Chondrocyte (in vitro differentiated cells): ENCODE data around the gene RHOD. TPM values are rescaled to one million over a fixed set of nuclear protein-coding genes. Genes with fewer than 3 reads are reported as not detected.

Experiments used
- DNase-seq: peaks from one replicate; pipeline ENCODE4 v3.0.0; 2021; ENCODE audit warnings: mixed read lengths, low spot score
- H3K27ac Mint-ChIP-seq: one replicate; pipeline ENCODE4 v1.8.0; 2021; ENCODE audit warnings: mild to moderate bottlenecking, moderate library complexity, mixed read lengths; ENCODE audit not compliant: unreplicated experiment
- H3K27me3 Mint-ChIP-seq: 2 replicates; pipeline ENCODE4 v1.8.0; 2021; ENCODE audit warnings: low read depth, mixed read lengths
- H3K36me3 Mint-ChIP-seq: 2 replicates; pipeline ENCODE4 v1.8.0; 2021; ENCODE audit warnings: low read depth, mixed read lengths
- H3K4me1 Mint-ChIP-seq: 2 replicates; pipeline ENCODE4 v1.8.0; 2021; ENCODE audit warnings: low read depth, mild to moderate bottlenecking, mixed read lengths
- H3K4me3 Mint-ChIP-seq: one replicate; pipeline ENCODE4 v1.8.0; 2021; ENCODE audit warnings: mild to moderate bottlenecking, moderate library complexity, mixed read lengths; ENCODE audit not compliant: unreplicated experiment
- H3K9me3 Mint-ChIP-seq: 2 replicates; pipeline ENCODE4 v1.8.0; 2021; ENCODE audit warnings: low read depth, mixed read lengths
- total RNA-seq: library from RNA; stranded (reverse); gene quantifications from 3 replicates; pipeline ENCODE4 v1.2.1, GENCODE V29; 2021
- TF ChIP-seq, protein P1 (sequence below): fragments of 200-600 bp; sonication (generic); IDR thresholded peaks from 2 replicates; pipeline ENCODE4 v1.5.0; 2021; ENCODE audit warnings: antibody characterized with exemption, mild to moderate bottlenecking, moderate library complexity

Gene RHOD
- total RNA-seq, 1 donor from 2014 or later: 26.0 TPM

GRCh38 chr11:67023957-67024353 is 32.7 kb upstream of the RHOD start:
- TF ChIP-seq, protein P1, sequence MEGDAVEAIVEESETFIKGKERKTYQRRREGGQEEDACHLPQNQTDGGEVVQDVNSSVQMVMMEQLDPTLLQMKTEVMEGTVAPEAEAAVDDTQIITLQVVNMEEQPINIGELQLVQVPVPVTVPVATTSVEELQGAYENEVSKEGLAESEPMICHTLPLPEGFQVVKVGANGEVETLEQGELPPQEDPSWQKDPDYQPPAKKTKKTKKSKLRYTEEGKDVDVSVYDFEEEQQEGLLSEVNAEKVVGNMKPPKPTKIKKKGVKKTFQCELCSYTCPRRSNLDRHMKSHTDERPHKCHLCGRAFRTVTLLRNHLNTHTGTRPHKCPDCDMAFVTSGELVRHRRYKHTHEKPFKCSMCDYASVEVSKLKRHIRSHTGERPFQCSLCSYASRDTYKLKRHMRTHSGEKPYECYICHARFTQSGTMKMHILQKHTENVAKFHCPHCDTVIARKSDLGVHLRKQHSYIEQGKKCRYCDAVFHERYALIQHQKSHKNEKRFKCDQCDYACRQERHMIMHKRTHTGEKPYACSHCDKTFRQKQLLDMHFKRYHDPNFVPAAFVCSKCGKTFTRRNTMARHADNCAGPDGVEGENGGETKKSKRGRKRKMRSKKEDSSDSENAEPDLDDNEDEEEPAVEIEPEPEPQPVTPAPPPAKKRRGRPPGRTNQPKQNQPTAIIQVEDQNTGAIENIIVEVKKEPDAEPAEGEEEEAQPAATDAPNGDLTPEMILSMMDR: no peak
- H3K27ac Mint-ChIP-seq: peak overlapping the region; percentile 36
- H3K4me3 Mint-ChIP-seq: peak overlapping the region; percentile 78
- DNase-seq: no peak
- H3K9me3 Mint-ChIP-seq: no peaks in the 10 kb centered on the region
- peaks cover 31% of the 10 kb centered on the region for H3K4me1 Mint-ChIP-seq
- H3K27me3 Mint-ChIP-seq: no peaks in the 10 kb centered on the region
- H3K36me3 Mint-ChIP-seq: no peaks in the 10 kb centered on the region

- peaks cover 34% of the 10 kb centered on the region for H3K4me1 Mint-ChIP-seq
- TF ChIP-seq, protein P1: no peak
- H3K27me3 Mint-ChIP-seq: no peaks in the 10 kb centered on the region
- H3K27ac Mint-ChIP-seq: no peak overlapping the region
- H3K9me3 Mint-ChIP-seq: no peaks in the 10 kb centered on the region
- no peaks in the 10 kb centered on the region for H3K36me3 Mint-ChIP-seq
- DNase-seq: no peak
- no peak overlapping the region for H3K4me3 Mint-ChIP-seq
These were observed 32.2 kb upstream of the RHOD start for GRCh38 chr11:67024410-67024809.

GRCh38 chr11:67024966-67025365 is 31.7 kb upstream of the RHOD start:
- Mint-ChIP-seq H3K4me3 (no peak overlapping the region), H3K36me3 (no peaks in the 10 kb centered on the region), H3K9me3 (no peaks in the 10 kb centered on the region), H3K27me3 (no peaks in the 10 kb centered on the region), H3K4me1 (peaks cover 40% of the 10 kb centered on the region), H3K27ac (no peak overlapping the region)
- DNase-seq: no peak
- TF ChIP-seq, protein P1: no peak

GRCh38 chr11:67025750-67026149 is 30.9 kb upstream of the RHOD start:
- no peak for DNase-seq
- H3K27me3 Mint-ChIP-seq: no peaks in the 10 kb centered on the region

GRCh38 chr11:67026941-67027340 is 29.7 kb upstream of the RHOD start:
- Mint-ChIP-seq H3K4me1 (peaks cover 56% of the 10 kb centered on the region), H3K9me3 (no peaks in the 10 kb centered on the region), H3K4me3 (no peak overlapping the region), H3K27ac (no peak overlapping the region), H3K36me3 (no peaks in the 10 kb centered on the region), H3K27me3 (no peaks in the 10 kb centered on the region)
- no peak for DNase-seq
- TF ChIP-seq, protein P1: no peak

More at GRCh38 chr11:67025750-67026149, 30.9 kb upstream of the RHOD start:
- Mint-ChIP-seq H3K4me1 (peaks cover 48% of the 10 kb centered on the region), H3K36me3 (no peaks in the 10 kb centered on the region), H3K27ac (no peak overlapping the region), H3K4me3 (no peak overlapping the region), H3K9me3 (no peaks in the 10 kb centered on the region)
- TF ChIP-seq, protein P1: no peak
